ENCODE measurements around the gene MIPOL1.

Gene MIPOL1

GRCh38 chr14:37472906-37473305 is 275.2 kb downstream of the MIPOL1 start:
- CTCF ChIA-PET: no interaction called here
- DNase-seq (ENCODE audit: extremely low spot score): no peak
- POLR2A ChIA-PET: no interaction called here
- no peak for TF ChIP-seq CTCF (IDR thresholded peaks at IDR 0.05; ENCODE audit: control extremely low read depth, extremely low read depth, low read depth, missing control alignments)

DNA sequence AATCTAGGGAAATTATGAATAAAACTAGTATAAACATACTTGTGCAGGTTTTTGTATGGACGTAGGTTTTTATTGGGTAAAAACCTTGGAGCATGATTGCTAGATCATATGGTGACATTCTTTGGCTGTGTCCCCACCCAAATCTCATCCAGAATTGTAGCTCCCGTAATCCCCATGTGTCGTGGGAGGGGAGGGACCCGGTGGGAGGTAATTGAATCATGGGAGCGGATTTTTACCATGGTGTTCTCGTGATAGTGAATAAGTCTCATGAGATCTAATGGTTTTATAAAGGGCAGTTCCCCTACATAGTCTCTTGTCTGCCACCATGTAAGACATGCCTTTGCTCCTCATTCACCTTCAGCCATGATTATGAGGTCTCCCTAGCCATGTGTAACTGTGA is 276.5 kb downstream of the MIPOL1 start:
- CTCF ChIA-PET: no interaction called here
- POLR2A ChIA-PET: no interaction called here
- TF ChIP-seq CTCF (IDR thresholded peaks at IDR 0.05; ENCODE audit: control extremely low read depth, extremely low read depth, low read depth, missing control alignments): no peak
- no peak for DNase-seq (ENCODE audit: extremely low spot score)

DNA sequence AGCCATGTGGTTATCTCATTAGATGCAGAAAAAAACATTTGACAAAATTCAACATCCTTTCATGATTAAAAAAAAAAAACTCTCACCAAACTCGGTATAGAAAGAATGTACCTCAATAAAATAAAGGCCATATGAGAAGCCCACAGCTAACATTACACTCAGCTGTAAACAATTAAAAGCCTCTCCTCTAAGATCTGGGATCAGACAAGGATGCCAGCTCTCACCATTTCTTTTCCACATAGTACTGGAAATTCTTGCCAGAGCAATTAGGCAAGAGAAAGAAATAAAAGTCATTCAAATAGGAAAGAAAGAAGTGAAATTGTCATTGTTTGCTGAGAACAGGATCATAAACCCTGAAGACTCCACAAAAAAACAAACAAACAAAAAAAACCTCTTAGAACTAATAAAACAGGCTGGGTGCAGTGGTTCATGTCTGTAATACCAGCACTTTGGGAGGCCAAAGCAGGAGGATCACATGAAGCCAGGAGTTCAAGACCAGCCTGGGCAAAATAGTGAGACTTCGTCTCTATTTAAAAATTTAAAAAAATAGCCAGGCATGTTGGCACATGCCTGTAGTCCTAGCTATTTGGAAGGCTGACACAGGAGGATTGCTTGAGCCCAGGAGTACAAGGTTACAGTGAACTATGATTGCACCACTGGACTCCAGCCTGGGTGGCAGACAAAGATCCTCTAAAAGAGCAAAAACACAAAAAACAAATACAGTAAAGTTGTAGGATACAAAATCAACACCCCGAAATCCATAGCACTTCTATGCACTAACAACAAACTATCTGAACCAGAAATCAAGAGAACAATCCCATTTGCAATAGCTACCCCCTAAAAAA is 282.9 kb downstream of the MIPOL1 start:
- no peak for DNase-seq (ENCODE audit: extremely low spot score)
- POLR2A ChIA-PET: no interaction called here
- no peak for TF ChIP-seq CTCF (IDR thresholded peaks at IDR 0.05; ENCODE audit: control extremely low read depth, extremely low read depth, low read depth, missing control alignments)
- CTCF ChIA-PET: interaction anchor here (1.2 kb wide), 2 partner anchors 11 to 12 kb away, joined by 3 read pairs; no protein-coding TSS in a partner anchor

GRCh38 chr14:37482428-37482827 is 284.7 kb downstream of the MIPOL1 start:
- no peak for TF ChIP-seq CTCF (IDR thresholded peaks at IDR 0.05; ENCODE audit: control extremely low read depth, extremely low read depth, low read depth, missing control alignments)
- ChIA-PET CTCF (no interaction called here), POLR2A (no interaction called here)
- no peak for DNase-seq (ENCODE audit: extremely low spot score)

GRCh38 chr14:37483672-37484071 is 285.9 kb downstream of the MIPOL1 start:
- POLR2A ChIA-PET: no interaction called here
- no peak for TF ChIP-seq CTCF (IDR thresholded peaks at IDR 0.05; ENCODE audit: control extremely low read depth, extremely low read depth, low read depth, missing control alignments)
- no peak for DNase-seq (ENCODE audit: extremely low spot score)
- CTCF ChIA-PET: no interaction called here

- DNase-seq (ENCODE audit: extremely low spot score): no peak
- TF ChIP-seq CTCF (IDR thresholded peaks at IDR 0.05; ENCODE audit: control extremely low read depth, extremely low read depth, low read depth, missing control alignments): no peak
- CTCF ChIA-PET: interaction anchor here (1.3 kb wide), 1 partner anchor 47 kb away, joined by 3 read pairs; no protein-coding TSS in a partner anchor
- POLR2A ChIA-PET: no interaction called here
Measured at GRCh38 chr14:37490607-37491006, 292.9 kb downstream of the MIPOL1 start.

Data from GM10248 (cell line).